WTC11 (cell line): ENCODE measurements around the gene IPP.

Experiments used
- ESRRA ChIP-seq: sonication (generic); formaldehyde crosslinking; IDR thresholded peaks from 2 replicates; pipeline ENCODE4 v1.8.1; 2022; ENCODE audit warnings: mild to moderate bottlenecking, missing genetic modification reagents, borderline replicate concordance
- ETV6 ChIP-seq: sonication (generic); formaldehyde crosslinking; IDR thresholded peaks from 2 replicates; pipeline ENCODE4 v1.8.1; 2022; ENCODE audit warnings: mild to moderate bottlenecking, missing genetic modification reagents
- FOXJ3 ChIP-seq: sonication (generic); formaldehyde crosslinking; IDR thresholded peaks from 2 replicates; pipeline ENCODE4 v1.9.0; 2021; ENCODE audit warnings: missing genetic modification reagents, mild to moderate bottlenecking, borderline replicate concordance
- SMAD3 ChIP-seq: sonication (generic); formaldehyde crosslinking; IDR thresholded peaks from 2 replicates; pipeline ENCODE4 v1.8.0; 2022; ENCODE audit warnings: missing genetic modification reagents, mild to moderate bottlenecking, borderline replicate concordance
- SP1 ChIP-seq: sonication (generic); formaldehyde crosslinking; conservative IDR thresholded peaks from 2 replicates; pipeline ENCODE4 v1.8.1; 2022; ENCODE audit warnings: missing genetic modification reagents
- ZBTB43 ChIP-seq: sonication (generic); formaldehyde crosslinking; IDR thresholded peaks from 2 replicates; pipeline ENCODE4 v1.8.1; 2023; ENCODE audit warnings: mild to moderate bottlenecking, missing genetic modification reagents
- ZNF219 ChIP-seq: sonication (generic); formaldehyde crosslinking; IDR thresholded peaks from 2 replicates; pipeline ENCODE4 v1.8.0; 2023; ENCODE audit warnings: missing genetic modification reagents, mild to moderate bottlenecking, borderline replicate concordance
- ZNF423 ChIP-seq: fragments of 250-450 bp; sonication (Bioruptor Pico); IDR thresholded peaks from 2 replicates; pipeline ENCODE4 v2.1.2; 2022; ENCODE audit warnings: mild to moderate bottlenecking, moderate library complexity
- TF ChIP-seq, protein P1 (sequence below): fragments of 200-600 bp; IDR thresholded peaks from 2 replicates; pipeline ENCODE4 v1.8.0; 2022; ENCODE audit warnings: antibody characterized with exemption
- TF ChIP-seq, protein P2 (sequence below): sonication (generic); formaldehyde crosslinking; IDR thresholded peaks from 2 replicates; pipeline ENCODE4 v1.8.1; 2022; ENCODE audit warnings: low read depth, missing genetic modification reagents, borderline replicate concordance

GRCh38 chr1:45765999-45766792 lies 15.7 kb upstream of the IPP start:
- no peak for TF ChIP-seq ETV6 (CRISPR knock-in tag)
- TF ChIP-seq, protein P1, sequence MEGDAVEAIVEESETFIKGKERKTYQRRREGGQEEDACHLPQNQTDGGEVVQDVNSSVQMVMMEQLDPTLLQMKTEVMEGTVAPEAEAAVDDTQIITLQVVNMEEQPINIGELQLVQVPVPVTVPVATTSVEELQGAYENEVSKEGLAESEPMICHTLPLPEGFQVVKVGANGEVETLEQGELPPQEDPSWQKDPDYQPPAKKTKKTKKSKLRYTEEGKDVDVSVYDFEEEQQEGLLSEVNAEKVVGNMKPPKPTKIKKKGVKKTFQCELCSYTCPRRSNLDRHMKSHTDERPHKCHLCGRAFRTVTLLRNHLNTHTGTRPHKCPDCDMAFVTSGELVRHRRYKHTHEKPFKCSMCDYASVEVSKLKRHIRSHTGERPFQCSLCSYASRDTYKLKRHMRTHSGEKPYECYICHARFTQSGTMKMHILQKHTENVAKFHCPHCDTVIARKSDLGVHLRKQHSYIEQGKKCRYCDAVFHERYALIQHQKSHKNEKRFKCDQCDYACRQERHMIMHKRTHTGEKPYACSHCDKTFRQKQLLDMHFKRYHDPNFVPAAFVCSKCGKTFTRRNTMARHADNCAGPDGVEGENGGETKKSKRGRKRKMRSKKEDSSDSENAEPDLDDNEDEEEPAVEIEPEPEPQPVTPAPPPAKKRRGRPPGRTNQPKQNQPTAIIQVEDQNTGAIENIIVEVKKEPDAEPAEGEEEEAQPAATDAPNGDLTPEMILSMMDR: no peak
- TF ChIP-seq SMAD3 (CRISPR knock-in tag): no peak
- no peak for TF ChIP-seq ZBTB43 (CRISPR knock-in tag)
- TF ChIP-seq ESRRA (CRISPR knock-in tag): no peak
- no peak for TF ChIP-seq SP1
- no peak for TF ChIP-seq ZNF423 (CRISPR knock-in tag)
- TF ChIP-seq, protein P2, sequence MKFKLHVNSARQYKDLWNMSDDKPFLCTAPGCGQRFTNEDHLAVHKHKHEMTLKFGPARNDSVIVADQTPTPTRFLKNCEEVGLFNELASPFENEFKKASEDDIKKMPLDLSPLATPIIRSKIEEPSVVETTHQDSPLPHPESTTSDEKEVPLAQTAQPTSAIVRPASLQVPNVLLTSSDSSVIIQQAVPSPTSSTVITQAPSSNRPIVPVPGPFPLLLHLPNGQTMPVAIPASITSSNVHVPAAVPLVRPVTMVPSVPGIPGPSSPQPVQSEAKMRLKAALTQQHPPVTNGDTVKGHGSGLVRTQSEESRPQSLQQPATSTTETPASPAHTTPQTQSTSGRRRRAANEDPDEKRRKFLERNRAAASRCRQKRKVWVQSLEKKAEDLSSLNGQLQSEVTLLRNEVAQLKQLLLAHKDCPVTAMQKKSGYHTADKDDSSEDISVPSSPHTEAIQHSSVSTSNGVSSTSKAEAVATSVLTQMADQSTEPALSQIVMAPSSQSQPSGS (CRISPR knock-in tag): no peak
- TF ChIP-seq ZNF219 (CRISPR knock-in tag): no peak
- TF ChIP-seq FOXJ3: no peak
